Measurements from ENCODE around the gene HES4.
A peak's percentile ranks its signal among the peaks of the same experiment; 100 is the strongest.

Gene HES4

DNA sequence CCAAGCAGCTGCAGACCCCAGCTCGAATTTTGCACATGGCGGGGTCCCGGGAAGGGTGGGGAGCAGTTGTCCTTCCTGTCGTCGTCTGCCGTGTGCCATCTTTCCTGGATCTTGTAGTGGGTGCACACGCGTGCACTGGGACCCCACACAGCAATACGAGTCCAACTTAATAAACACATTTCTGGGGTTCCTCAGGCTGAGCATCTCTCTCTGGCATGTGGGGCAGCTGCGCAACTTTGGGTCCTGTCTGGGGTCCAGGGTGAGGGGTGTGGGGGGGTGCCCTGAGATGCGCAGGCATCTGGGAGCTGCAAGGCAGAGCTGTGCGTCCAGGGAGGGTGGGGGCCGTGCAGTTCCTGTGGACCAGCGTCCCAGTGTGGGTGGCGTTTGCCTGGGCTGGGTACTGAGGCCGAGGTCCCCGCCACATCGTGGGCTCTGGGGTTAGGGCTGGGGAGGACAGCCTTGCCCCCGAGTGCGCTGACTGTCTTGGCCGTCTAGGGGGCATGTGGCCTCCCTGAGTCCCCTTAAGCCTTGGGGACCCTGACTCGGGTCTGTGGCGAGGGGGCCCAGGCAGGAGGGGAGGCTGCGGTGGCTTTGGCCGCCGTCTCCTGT lies 34.3 kb downstream of the HES4 start:
- DNase-seq: no peak

DNA sequence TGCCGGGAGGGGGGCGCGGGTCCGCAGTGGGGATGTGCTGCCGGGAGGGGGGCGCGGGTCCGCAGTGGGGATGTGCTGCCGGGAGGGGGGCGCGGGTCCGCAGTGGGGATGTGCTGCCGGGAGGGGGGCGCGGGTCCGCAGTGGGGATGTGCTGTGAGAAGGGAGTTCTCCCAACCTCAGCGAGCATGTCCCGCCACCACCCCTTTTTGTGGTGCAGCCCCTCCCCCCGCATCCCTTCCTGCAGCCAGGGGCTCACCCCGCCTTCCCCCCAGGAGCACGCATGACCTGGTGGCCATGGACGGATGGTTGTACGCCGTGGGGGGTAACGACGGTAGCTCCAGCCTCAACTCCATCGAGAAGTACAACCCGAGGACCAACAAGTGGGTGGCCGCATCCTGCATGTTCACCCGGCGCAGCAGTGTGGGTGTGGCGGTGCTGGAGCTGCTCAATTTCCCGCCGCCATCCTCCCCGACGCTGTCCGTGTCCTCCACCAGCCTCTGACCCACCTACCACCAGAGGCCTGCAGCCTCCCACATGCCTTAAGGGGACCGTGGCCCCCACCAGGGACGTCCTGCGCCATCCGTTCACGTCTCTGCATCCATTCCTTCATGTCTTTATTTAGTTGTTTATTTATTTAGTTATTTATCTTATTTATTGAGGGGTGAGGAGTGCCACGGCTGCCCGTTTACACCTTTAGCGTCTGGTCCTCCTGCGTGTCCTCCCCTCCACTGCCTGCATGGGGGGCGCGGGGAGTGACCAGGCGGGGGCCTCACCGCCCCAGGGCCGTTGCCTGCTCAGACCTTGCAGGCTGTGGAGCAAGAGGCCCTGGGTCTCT lies 35.0 kb downstream of the HES4 start:
- no peak for DNase-seq

DNA sequence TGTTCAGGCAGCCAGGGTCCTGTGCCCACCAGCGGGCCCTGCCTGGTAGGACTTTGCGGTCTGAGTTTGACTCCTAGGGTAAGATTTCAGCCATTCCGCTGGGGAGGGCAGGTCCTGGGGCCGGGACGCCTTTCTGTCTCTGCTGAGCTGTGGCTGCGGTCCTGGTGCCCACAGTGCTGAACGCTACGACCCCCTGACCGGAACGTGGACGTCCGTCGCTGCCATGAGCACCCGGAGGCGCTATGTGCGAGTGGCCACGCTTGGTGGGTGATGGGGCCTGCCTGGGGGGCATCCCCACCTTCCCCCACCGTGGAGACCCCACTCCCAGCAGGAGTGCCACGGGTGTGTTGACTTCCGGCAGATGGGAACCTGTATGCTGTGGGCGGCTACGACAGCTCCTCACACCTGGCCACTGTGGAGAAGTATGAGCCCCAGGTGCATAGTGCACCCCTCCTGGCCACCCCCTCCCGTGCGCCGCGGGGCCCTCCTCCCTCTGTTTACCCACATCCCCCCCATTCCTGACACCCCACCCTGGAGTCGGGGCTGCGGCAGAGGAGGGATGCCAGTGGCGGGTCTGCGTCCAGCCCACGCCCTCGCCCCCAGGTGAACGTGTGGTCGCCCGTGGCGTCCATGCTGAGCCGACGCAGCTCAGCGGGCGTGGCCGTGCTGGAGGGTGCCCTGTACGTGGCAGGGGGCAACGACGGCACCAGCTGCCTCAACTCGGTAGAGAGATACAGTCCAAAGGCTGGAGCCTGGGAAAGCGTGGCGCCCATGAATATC lies 36.0 kb downstream of the HES4 start:
- DNase-seq: no peak

- DNase-seq: no peak
Observed at GRCh38 chr1:963301-963651, 36.6 kb downstream of the HES4 start.

DNA sequence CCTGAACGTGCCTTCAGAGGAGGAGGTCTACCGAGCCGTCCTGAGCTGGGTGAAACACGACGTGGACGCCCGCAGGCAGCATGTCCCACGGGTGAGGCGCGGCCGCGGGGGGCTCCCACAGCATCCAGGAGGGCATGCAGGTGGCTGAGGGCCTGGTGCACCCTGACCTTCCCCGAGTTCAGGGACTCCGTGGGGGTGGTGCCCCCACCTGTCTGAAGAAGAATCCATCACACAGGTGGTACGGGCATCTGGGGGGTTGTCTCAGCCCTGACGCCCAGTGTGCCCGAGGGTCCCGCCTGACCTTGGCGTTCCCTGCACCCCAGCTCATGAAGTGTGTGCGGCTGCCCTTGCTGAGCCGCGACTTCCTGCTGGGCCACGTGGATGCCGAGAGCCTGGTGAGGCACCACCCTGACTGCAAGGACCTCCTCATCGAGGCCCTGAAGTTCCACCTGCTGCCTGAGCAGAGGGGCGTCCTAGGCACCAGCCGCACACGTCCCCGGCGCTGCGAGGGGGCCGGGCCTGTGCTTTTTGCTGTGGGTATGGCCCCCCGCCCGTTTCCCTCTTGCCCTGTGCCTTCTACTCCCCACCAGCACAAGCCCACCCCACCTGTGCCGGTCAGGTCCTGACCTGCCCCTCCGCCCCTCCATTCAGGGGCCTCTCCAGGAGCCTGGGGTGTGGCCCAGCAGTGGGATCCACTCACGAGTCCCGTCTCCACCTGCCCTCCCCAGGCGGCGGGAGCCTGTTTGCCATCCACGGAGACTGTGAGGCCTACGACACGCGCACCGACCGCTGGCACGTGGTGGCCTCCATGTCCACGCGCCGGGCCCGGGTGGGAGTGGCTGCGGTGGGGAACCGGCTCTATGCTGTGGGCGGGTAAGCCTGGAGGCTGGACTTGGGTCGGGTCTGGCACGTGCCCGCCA lies 37.3 kb downstream of the HES4 start:
- DNase-seq: no peak

DNA sequence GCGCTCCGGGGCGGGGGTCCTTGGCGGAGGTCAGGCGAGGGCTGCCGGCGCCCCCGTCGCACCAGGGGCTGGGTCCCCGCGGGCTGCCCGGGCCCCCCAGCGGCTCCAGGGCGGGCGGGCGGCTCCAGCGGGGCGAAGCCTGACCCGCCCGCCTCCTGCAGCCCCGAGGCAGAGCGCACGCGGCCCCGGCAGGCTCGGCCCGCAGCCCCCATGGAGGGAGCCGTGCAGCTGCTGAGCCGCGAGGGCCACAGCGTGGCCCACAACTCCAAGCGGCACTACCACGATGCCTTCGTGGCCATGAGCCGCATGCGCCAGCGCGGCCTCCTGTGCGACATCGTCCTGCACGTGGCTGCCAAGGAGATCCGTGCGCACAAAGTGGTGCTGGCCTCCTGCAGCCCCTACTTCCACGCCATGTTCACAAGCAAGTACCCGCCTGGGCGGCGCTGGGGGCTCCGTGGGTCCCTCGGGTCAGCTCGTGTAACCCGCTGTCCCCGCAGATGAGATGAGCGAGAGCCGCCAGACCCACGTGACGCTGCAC lies 38.7 kb downstream of the HES4 start:
- DNase-seq: no peak

GRCh38 chr1:960363-961131 lies 39.4 kb downstream of the HES4 start, which contains the start of gene KLHL17:
TSS of gene KLHL17 (plus strand) at chr1:960584. CDS start at chr1:960694, 110 bp downstream.
- DNase-seq: peak; percentile 57 to 85 (median 75)

GRCh38 chr1:959731-960362 lies 40.0 kb downstream of the HES4 start:
- no peak for DNase-seq

DNA sequence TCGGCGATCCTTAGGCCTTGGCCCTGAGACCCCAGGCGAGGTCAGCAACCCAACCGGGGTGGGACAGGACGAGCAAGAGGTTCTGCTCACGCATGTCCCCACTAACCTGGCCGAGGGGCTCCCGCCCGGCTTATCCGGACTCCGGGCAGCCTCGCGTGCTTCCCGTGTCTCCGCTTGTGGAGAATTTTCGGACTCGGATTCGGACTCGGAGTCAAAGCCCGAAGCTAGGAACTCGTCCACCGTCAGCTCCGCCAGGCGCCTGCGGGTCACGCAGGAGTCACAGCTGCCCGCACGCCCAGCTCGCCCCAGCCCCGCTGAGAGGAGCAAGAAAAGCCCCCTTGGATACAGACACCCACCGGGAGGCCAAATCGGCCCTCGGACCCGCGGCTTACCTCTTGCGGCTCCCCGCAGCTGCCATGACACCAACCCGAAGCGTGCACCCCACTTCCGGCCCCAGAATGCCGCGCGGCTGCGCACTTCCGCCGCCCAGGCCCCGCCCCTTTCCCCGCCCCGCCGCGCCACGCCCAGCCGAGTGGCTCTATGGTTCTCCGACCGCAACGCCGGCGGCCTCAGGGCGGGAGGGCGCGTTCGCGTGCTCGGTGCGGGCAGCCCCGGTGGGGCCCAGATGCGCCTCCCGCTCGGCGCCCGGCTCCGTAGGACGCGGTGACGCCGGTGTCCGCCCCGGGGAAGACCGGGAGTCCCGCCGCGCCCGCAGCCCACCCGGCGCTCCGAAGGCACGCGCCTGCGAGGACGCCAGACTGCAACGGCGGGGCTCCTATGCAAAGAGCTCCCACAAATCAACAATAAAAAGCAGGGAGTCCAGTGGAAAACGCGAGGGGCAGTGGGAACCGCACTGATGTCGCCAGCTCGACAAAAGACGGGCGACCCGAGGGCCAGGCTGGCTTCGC lies 40.8 kb downstream of the HES4 start, which contains the start of gene NOC2L:
TSS of gene NOC2L (minus strand) at position 434 of the 908 bp plus-strand sequence. CDS start at position 418, 16 bp downstream.
- DNase-seq: peak; percentile 81 to 96 (median 93)

DNA sequence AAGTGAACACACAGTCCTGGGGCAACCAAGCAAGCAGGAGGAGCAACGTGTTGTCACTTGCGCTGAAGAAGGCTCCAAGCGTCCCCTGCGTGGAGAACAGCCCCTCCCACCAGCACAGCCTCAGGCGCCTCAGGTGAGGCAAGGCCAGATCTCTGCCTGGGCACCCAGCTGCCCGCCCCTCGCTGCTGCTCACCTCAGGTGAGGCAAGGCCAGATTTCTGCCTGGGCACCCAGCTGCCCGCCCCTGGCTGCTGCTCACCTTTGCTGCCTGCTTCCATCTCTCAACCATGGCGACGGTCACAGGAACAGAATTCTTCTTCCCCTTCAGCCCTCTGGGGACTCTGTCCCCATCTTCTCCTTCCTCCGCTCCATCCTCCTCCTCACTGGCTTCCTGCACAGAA lies 43.3 kb downstream of the HES4 start:
- DNase-seq: no peak

DNA sequence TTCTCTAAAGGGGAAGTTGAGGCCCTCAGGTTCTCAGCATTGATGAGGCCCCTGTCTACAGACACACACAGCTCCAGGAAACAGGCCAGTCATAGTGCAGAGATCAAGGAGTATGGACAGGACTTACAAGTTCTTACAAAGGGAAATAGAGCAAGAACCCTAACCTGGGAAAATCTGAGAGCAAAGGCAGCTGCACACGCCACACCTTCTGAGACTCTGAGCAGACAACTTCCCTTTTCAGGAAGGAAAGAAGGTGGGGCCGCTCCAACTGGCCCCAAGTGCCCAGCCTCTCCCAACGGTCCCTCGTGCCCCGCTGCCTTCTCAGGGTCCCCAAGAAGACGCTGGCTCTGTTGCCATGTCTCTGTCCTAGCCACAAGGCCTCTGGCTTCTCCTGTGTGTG lies 44.4 kb downstream of the HES4 start:
- no peak for DNase-seq

DNA sequence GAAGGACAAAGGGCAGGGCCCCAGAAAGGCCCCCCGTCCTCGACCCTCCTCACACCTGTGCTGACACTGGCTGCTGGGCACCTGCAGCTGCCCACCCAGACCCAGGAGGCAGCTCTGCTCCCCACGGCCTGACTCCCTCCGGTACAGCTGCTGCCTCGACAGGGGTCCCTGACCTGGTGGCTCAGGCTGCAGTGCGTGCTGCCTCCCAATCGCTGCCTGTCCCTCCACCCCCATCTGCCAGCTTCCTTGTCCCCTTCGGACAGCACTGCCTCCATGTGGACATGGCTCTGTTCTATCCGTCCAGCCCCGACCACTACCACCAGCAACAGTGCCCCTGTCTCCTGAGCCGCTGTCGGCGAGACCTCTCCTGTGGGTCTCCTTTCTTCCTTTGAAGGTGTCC lies 45.0 kb downstream of the HES4 start:
- DNase-seq: no peak

- no peak for DNase-seq
Observed at GRCh38 chr1:953524-954320, 46.2 kb downstream of the HES4 start.

DNA sequence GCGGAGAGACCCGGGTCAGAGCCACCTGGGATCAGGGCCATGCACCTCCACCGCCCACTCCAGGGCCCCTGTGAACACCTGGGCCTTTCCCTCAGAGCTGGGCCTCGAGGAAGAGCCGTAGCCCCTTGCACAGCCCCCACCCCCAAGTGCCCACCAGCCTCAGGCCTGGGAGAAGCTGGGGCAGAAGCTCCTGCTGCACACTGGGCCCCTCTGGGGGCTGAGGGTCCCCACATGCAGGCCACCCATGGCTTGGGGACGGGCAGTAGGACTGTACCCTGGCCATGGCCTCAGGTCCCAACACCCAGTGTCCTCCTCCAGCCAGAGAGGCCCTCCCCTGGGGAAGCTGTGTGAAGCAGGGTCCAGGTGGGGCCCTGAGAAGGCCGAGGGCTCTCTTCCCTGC lies 47.3 kb downstream of the HES4 start:
- no peak for DNase-seq

DNA sequence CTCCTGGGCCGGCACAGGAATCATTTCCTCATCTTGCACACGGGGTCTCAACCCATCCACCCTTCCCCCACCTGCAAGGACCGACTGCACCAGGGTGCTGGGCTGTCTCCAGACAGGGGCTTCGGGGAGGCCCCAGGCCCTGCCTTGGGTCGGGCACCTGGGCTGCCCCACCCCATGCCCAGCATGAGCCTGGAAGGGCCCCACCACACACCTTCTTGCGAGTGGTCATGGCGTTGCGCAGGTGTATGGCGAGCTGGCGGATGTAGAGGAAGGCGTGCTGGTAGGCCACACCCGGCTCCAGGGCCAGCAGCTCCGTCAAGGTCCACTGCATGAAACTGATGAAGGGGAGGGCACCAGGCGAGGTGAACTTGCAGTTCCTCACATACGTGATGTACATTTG lies 47.7 kb downstream of the HES4 start:
- no peak for DNase-seq

DNA sequence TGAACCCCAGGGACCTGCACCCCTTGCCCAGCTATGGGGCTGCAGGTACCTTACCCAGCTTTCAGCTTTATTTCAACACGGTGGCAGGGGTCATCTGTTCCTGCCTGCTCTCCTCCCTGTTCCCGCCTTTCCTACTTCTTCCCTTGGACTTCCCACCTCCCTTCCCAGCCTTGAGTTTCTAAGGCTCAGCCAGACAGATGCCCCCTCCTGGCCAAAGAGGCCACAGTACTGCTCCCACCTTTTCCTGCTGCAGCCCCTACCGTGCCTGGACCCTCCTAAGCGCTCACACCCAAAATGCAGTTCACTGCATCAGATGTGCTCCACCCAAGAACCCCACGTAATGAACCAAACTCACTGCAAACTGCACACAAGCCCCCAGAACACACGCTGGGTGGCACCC lies 48.5 kb downstream of the HES4 start:
- DNase-seq: no peak

GRCh38 chr1:950881-951280 lies 49.0 kb downstream of the HES4 start:
- DNase-seq: no peak

DNA sequence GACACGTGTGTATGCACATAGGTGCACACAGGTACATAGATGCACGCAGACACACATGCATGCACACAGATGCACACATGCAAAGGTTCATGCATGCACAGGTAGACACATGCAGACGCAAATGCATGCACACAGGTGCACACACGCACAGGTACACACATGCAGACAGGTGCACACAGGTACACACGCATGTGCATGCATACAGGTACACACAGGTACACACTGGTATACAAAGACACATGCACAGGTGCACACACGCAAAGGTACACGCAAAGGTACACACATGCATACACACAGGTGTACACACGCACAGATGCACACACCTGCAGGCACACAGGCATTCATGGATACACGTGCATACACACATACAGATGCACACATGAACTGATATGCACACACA lies 49.6 kb downstream of the HES4 start:
- no peak for DNase-seq
